AG04449 (cell line): ENCODE data around the gene SUZ12.
A peak's percentile ranks its signal among the peaks of the same experiment; 100 is the strongest.
"Not testable (repeated sequence)": the region's sequence is repeated elsewhere in the genome, so short reads cannot be mapped to it uniquely, and the experiment has no call there.

Experiments
- CTCF ChIA-PET: fragments of 350-600 bp; formaldehyde crosslinking; extraction: SDS; loops from one replicate; lab custom pipeline; 2021; ENCODE audit warnings: antibody characterized with exemption; lab: Yijun Ruan, JAX
- POLR2A ChIA-PET: fragments of 400-600, 350-600 bp; formaldehyde crosslinking; extraction: SDS; loops from one replicate; lab custom pipeline; 2020; ENCODE audit warnings: antibody characterized with exemption, inconsistent platforms; lab: Yijun Ruan, JAX
- DNase-seq: peaks from one replicate; pipeline ENCODE4 v3.0.0-alpha.2; 2010; ENCODE audit warnings: low read depth, low spot score
- H3K4me3 ChIP-seq: 2 replicates; pipeline ENCODE4 v1.5.1; 2011; ENCODE audit warnings: low read depth, mild to moderate bottlenecking, control low read depth, low read length
- CTCF ChIP-seq: IDR thresholded peaks from one replicate; pipeline ENCODE4 v1.5.1; 2011; ENCODE audit warnings: mild to moderate bottlenecking, moderate library complexity, low read length, control low read depth, inconsistent platforms; ENCODE audit not compliant: insufficient read depth; ENCODE audit errors: missing control alignments

The SUZ12 gene

DNA sequence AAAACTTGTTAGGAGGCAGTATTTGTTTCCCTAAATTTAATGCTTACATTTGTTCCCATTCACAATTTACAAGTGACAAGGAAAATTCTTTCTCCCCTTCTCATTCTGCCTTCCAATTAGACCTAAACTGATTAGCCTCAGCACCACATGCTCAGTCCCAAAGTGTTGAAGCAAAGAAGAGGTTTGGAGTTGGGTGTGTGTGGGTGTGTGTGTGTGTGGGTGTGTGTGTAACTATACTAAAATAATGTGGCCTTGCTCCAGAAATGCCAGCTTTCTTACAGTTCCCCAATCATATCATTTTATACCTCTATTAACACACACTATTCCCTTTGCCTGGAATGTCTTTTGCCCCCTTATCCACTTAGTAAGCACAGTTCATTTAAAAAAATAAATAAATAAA is 28.4 kb upstream of the SUZ12 start:
- H3K4me3 ChIP-seq: no peak overlapping the region
- no peak for DNase-seq
- TF ChIP-seq CTCF: no peak
- ChIA-PET POLR2A (no interaction called here), CTCF (interaction anchor here (1.3 kb wide), 1 partner anchor 11 kb away, joined by 4 read pairs; no protein-coding TSS in a partner anchor)

DNA sequence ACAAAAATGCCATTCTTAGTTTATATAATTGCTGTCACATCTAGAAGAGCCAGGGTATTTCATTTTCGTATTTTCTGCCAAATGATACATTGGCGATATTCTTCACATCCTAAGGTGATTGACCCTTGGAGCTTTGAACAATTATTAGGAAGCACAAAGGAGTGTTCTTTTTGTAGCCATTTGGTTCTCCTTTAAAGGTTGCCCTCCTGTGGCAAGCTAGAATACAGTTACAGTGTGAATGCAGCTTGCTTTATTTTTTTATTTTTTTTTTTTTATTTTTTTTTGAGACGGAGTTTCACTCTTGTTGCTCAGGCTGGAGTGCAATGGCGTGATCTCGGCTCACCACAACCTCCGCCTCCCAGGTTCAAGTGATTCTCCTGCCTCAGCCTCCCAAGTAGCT is 24.1 kb upstream of the SUZ12 start:
- CTCF ChIA-PET: interaction anchor here (0.7 to 2.8 kb wide), 16 partner anchors 8 to 476 kb away, joined by 3 to 15 read pairs (median 4); partner anchors contain the start of genes LRRC37B and UTP6
- H3K4me3 ChIP-seq, DNase-seq, POLR2A ChIA-PET: not testable (repeated sequence)
- peak; percentile 16 for TF ChIP-seq CTCF

DNA sequence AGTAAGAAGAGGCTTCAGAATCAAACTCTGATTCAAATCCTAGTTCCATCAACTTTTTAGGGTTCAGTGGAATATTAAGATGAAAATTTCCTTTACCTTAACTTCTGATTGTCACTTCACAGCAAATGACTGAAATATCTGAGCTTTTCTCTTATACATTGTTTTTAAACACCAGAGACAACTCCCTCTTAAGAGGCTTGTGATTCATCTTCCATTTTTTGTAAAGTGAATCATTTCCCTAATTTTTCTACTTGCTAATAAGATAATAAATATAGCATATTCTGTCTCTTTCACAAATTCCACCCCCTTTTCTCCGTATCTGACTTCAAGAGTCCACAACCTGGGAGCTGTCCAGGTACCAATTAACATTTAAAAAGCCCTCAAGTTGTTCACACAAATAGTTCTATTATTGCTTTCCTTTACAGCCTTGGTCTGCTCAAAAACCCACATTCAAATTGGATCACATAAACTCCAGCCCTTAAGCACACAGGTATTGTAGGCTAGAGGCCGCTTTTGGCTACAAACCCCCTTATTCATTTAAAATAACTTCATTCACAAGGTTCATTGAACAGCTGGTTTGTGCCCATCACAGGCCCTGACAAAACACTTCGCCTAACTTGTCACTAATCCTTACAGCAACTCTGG is 21.2 kb upstream of the SUZ12 start:
- no peak for TF ChIP-seq CTCF
- ChIA-PET CTCF (interaction anchor here (0.7 to 1.8 kb wide), 5 partner anchors 14 to 526 kb away, joined by 3 to 8 read pairs (median 4); partner anchors contain the start of gene UTP6), POLR2A (no interaction called here)
- no peak for DNase-seq
- H3K4me3 ChIP-seq: no peak overlapping the region

GRCh38 chr17:31916491-31917064 is 20.2 kb upstream of the SUZ12 start:
- no peak for DNase-seq
- ChIA-PET CTCF (interaction anchor here (1.2 to 1.8 kb wide), 2 partner anchors 15 to 479 kb away, joined by 4 to 8 read pairs; partner anchors contain the start of gene UTP6), POLR2A (no interaction called here)
- no peak for TF ChIP-seq CTCF
- H3K4me3 ChIP-seq: no peak overlapping the region

DNA sequence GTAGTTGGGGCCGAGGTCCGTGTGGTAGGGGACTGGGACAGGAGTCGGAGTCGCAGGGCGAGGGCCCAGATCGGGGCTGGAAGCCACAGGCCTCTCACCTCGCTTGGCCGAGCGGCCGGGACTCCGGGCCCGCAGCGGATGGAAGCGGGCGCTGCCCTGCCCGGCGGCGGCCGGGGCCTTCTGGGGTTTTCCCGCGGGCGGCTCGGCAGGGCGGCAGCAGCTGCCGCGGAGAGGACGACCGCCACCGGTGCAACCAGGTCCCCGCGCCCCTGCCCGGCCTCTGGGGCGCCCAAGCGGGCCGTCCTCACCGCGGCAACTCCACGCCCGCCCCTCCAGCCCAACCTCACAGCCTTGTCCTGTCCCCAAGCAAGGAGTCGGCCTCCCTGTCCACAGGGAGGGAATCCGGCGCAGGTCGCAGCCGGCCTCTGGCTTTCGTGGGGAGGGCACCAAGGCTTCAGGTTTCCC is 19.7 kb upstream of the SUZ12 start:
- no peak for TF ChIP-seq CTCF
- no peak for DNase-seq
- no peak overlapping the region for H3K4me3 ChIP-seq
- ChIA-PET POLR2A (no interaction called here), CTCF (no interaction called here)

GRCh38 chr17:31917721-31918120 is 19.1 kb upstream of the SUZ12 start:
- DNase-seq, H3K4me3 ChIP-seq, POLR2A ChIA-PET: not testable (repeated sequence)
- CTCF ChIA-PET: interaction anchor here (1.6 kb wide), 1 partner anchor 17 kb away, joined by 6 read pairs; the partner anchor contains the start of gene UTP6
